Adrenal gland (tissue), 5 donors: ENCODE results near the gene NCR3LG1.

ENCODE experiments used
- POLR2A ChIP-seq, 2 donors: fragments of 450-650 bp; IDR thresholded peaks; one replicate each; pipeline ENCODE4 v1.6.1; 2017; ENCODE audit warnings: antibody characterized with exemption in 2 of 2, mild to moderate bottlenecking in 2 of 2, moderate library complexity in 1 of 2
- TF ChIP-seq, protein P1 (sequence below), 6 experiments: fragments of 450-650 bp in 4 of 6; fragments of 200-600 bp in 2 of 6; sonication (generic) in 1 of 6; IDR thresholded peaks; 1 replicate in 5 of 6; 2 replicates in 1 of 6; pipeline versions ENCODE4 v1.5.1 to v1.8.0; 2016 to 2021; ENCODE audit warnings: antibody characterized with exemption in 6 of 6, mild to moderate bottlenecking in 2 of 6, moderate library complexity in 1 of 6
- donor health status: DM: no; HTN: no; CAD: no.

DNA sequence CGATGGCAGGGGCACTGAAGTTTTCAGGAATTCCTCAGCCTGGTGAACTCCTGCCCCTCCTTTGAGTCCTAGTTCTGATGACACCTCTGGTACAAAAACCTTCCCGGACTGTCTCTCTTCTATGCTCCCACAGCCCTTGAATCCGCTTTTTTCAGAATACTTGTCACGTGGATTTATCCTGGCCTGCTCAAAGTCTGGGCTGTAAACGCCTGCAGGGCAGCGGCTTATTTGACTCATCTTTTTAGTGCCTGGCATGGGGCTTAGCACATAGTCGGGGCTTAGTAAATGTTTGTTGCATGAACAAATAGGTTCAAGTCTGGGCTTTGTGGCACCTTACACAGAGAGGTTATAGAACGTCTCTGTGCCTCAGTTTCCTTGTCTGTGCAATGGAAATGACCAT, 50.2 kb downstream of the NCR3LG1 start:
- TF ChIP-seq, protein P1, sequence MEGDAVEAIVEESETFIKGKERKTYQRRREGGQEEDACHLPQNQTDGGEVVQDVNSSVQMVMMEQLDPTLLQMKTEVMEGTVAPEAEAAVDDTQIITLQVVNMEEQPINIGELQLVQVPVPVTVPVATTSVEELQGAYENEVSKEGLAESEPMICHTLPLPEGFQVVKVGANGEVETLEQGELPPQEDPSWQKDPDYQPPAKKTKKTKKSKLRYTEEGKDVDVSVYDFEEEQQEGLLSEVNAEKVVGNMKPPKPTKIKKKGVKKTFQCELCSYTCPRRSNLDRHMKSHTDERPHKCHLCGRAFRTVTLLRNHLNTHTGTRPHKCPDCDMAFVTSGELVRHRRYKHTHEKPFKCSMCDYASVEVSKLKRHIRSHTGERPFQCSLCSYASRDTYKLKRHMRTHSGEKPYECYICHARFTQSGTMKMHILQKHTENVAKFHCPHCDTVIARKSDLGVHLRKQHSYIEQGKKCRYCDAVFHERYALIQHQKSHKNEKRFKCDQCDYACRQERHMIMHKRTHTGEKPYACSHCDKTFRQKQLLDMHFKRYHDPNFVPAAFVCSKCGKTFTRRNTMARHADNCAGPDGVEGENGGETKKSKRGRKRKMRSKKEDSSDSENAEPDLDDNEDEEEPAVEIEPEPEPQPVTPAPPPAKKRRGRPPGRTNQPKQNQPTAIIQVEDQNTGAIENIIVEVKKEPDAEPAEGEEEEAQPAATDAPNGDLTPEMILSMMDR (IDR thresholded peaks at IDR 0.05): no peak
- TF ChIP-seq POLR2A (IDR thresholded peaks at IDR 0.05): no peak
